ENCODE measurements around the gene SCG5. TPM values are rescaled to one million over a fixed set of nuclear protein-coding genes. Genes with fewer than 3 reads are reported as not detected.

Gene SCG5
- total RNA-seq, 4 donors from 2014 or later: 2.7 to 11.8 (median 8.3) TPM

GRCh38 chr15:32692286-32692685 lies 50.8 kb downstream of the SCG5 start:
- Histone ChIP-seq H3K9me3 (no peaks in the 10 kb centered on the region), H3K4me3 (replicated peaks in 1 of 3) (no peak overlapping the region), H3K36me3 (no peaks in the 10 kb centered on the region), H3K27ac (no peak overlapping the region), H3K4me1 (no peaks in the 10 kb centered on the region), H3K27me3 (no peaks in the 10 kb centered on the region)
- TF ChIP-seq CTCF (IDR thresholded peaks at IDR 0.05) (no peak), POLR2A (IDR thresholded peaks at IDR 0.05) (no peak)
- intact Hi-C loops (cut with DNase I): no loop called here
- WGBS, 2 donors: 89 to 95% methylated on average over 2 of the region's 2 CpGs
- DNase-seq: no peak

- TF ChIP-seq CTCF (IDR thresholded peaks at IDR 0.05) (no peak), POLR2A (IDR thresholded peaks at IDR 0.05) (no peak)
- no peak for DNase-seq
- Histone ChIP-seq H3K27me3 (no peaks in the 10 kb centered on the region), H3K36me3 (no peaks in the 10 kb centered on the region), H3K4me3 (replicated peaks in 1 of 3) (no peak overlapping the region), H3K4me1 (no peaks in the 10 kb centered on the region), H3K9me3 (no peaks in the 10 kb centered on the region), H3K27ac (no peak overlapping the region)
- intact Hi-C loops (cut with DNase I): no loop called here
- 96 to 98% methylated on average over 3 of the region's 3 CpGs for WGBS, 2 donors
Measured at GRCh38 chr15:32694222-32694983, 52.9 kb downstream of the SCG5 start.

GRCh38 chr15:32698773-32699390 lies 57.4 kb downstream of the SCG5 start:
- 76 to 80% methylated on average over 4 to 5 of the region's 5 CpGs for WGBS, 2 donors

GRCh38 chr15:32700501-32701150 lies 59.1 kb downstream of the SCG5 start:
- intact Hi-C loops (cut with DNase I): no loop called here
- no peak for DNase-seq
- H3K27me3 ChIP-seq: no peaks in the 10 kb centered on the region
- no peak overlapping the region for H3K4me3 ChIP-seq (replicated peaks in 1 of 3)
- WGBS, 2 donors: 90 to 94% methylated on average over 14 of the region's 14 CpGs
- no peaks in the 10 kb centered on the region for H3K9me3 ChIP-seq
- no peak overlapping the region for H3K27ac ChIP-seq
- no peak for TF ChIP-seq POLR2A (IDR thresholded peaks at IDR 0.05)
- TF ChIP-seq CTCF (IDR thresholded peaks at IDR 0.05): no peak
- H3K4me1 ChIP-seq: no peaks in the 10 kb centered on the region
- H3K36me3 ChIP-seq: no peaks in the 10 kb centered on the region

More at GRCh38 chr15:32698773-32699390, 57.4 kb downstream of the SCG5 start:
- no peak overlapping the region for H3K27ac ChIP-seq
- H3K4me3 ChIP-seq (replicated peaks in 1 of 3): no peak overlapping the region
- intact Hi-C loops (cut with DNase I): no loop called here
- H3K9me3 ChIP-seq: no peaks in the 10 kb centered on the region
- H3K4me1 ChIP-seq: no peaks in the 10 kb centered on the region
- H3K27me3 ChIP-seq: no peaks in the 10 kb centered on the region
- no peak for DNase-seq
- TF ChIP-seq POLR2A (IDR thresholded peaks at IDR 0.05) (no peak), CTCF (IDR thresholded peaks at IDR 0.05) (no peak)
- no peaks in the 10 kb centered on the region for H3K36me3 ChIP-seq

- H3K27ac ChIP-seq: no peak overlapping the region
- no peaks in the 10 kb centered on the region for H3K4me1 ChIP-seq
- H3K4me3 ChIP-seq (replicated peaks in 1 of 3): no peak overlapping the region
- TF ChIP-seq CTCF (IDR thresholded peaks at IDR 0.05): no peak
- no peak for TF ChIP-seq POLR2A (IDR thresholded peaks at IDR 0.05)
- DNase-seq: no peak
- H3K36me3 ChIP-seq: no peaks in the 10 kb centered on the region
- WGBS, 2 donors: 59 to 64% methylated on average over 3 of the region's 3 CpGs
- H3K9me3 ChIP-seq: no peaks in the 10 kb centered on the region
- H3K27me3 ChIP-seq: no peaks in the 10 kb centered on the region
- intact Hi-C loops (cut with DNase I): no loop called here
Measured at GRCh38 chr15:32701863-32702262, 60.4 kb downstream of the SCG5 start.

Measured in thyroid gland (tissue), 4 donors.